Measurements from ENCODE around the gene SCARF2.
A peak's percentile ranks its signal among the peaks of the same experiment; 100 is the strongest.
"Not testable (repeated sequence)": the region's sequence is repeated elsewhere in the genome, so short reads cannot be mapped to it uniquely, and the experiment has no call there.

Gene SCARF2

DNA sequence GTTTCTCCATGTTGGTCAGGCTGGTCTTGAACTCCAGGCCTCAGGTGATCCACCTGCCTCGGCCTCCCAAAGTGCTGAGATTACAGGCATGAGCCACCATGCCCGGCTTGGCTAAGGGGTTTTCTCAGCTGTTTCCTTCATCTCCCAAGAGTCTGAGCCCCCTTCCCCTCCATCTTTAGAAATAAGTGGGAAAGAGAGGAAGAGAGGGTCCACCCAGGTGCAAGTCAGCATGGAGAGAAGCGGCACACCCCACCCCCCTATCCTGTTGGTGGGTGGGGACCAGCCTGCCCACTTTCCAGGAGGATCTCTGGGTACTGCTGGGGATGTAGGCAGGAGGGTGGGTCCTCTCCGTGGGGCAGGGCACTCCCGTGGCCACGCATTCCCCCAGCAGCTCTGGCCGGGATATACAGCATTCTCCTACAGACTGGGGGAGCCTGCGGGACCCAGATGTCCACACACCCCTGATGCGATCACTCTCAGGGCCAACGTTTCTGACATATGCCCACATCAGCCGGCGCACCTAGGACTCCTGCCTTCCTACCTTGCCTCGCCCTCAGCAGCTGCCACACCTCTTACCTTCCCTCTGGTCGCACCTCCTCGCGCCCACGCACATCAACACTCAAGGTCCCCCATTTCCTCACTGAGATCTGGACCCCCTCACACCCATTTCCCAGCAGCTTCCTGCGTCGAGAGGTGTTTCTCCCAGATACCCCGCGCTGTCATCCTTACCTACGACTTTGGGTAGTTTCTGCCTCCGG lies 8.9 kb downstream of the SCARF2 start:
- DNase-seq (ENCODE audit: low spot score): no peak

DNA sequence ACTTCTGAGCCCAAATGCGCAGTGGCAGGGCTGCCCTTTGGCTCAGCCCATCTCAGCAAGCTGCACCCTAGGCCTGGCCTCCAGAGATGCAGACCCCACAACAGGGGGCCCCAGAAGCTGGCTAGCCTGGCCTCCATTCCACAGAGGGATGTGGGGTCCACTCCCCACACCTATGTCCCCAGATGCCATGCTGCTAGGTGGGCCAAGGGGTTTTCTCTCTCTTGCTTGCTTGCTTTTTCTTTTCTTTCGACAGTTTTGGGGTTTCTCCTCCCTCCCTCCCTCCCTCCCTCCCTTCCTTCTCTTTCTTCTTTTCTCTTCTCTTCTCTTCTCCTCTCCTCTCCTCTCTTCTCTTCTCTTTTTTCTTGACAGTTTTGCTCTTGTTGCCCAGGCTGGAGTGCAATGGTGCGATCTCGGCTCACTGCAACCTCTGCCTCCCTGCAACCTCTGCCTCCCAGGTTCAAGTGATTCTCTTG lies 9.6 kb downstream of the SCARF2 start:
- no peak for DNase-seq (ENCODE audit: low spot score)

DNA sequence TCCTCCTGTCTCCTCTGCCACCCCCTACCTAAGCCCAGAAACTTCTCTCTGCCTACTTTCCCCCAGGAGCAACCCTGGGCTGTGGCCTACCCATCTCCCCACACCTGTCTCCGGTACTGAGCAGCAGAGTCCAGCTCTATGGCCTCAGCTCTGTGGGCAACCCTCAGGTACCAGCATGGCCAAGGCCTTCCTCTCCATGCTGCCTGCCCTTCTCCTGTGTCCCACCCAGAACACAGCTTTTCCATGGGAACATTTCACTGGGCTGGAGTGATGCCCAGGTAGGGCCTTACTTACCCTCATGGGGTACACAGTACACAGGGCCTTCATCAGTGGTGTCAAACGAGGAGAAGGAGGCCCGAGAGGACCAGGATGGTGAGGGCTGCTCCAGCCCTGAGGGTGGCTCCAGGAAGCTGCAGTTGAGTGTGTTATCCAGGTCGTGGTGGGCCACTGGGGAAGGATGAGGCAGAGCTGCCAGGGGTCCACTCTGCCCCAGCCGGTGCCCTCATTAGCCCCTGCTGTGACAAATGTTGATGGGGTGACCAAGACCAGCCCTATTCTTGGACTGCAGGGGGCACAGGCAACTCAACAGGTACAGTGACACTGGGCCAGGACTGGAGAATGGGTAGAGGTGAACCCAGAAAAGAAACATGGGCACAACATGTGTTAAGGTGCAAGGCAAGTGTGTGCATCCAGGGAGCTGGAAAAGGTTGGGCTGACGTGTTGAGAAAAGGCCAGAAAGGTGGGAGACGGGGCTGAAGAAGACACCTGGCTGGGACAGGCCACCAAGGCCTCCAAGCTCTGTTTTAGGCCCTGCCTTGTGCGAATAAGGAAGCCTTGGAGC lies 10.3 kb downstream of the SCARF2 start:
- no peak for DNase-seq (ENCODE audit: low spot score)

DNA sequence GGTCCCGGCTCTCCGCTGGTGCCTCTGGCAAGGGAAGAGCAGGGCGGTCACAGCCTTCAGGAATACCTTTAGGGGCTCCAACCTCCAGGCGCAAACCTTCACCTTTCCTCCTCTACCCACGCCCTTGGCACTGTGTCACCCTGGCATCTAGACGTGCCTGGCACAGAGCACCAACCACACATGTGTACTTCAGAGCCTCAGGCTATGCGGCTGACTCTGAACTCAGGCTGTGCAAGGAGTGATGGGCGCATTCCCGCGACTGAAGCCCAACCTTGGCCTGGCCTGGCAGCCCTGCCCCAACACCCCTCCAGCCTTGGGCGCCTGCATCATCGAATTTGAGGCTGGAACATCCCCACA lies 11.4 kb downstream of the SCARF2 start:
- no peak for DNase-seq (ENCODE audit: low spot score)

DNA sequence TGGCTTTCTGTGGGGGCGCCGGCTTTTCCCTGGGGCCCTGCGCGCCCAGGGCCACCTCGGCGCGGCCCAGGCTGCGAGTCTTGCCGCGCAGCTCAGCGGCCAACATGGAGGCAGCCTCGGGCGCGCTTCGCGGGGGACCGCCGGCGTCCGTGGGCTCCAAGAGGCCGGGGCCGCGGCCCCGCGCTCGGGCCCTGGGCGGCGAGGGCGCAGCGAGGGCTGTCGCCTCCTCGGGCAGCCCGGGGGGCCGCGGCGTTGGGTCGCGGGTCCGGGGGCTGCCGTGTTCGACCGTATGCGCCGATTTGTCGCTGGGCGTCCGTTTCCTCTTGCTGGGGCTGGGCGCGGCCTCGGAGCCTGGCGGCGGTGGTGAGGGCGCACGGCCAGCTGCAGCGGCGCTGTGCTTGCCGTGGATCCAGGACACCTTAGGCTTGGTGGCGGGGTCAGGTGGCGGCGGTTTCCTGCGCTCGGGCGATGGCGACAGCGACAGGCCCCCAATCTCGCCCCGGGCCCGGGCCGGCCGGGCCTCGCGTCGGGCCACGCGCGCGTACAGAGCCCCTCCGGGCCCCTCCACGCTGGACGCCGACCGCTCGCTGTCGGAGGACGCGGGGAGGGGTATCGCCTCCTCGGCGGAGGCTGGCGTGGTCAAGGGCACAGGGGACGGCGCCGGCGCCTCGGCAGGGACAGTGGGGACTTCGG lies 11.9 kb downstream of the SCARF2 start:
- DNase-seq (ENCODE audit: low spot score): no peak

DNA sequence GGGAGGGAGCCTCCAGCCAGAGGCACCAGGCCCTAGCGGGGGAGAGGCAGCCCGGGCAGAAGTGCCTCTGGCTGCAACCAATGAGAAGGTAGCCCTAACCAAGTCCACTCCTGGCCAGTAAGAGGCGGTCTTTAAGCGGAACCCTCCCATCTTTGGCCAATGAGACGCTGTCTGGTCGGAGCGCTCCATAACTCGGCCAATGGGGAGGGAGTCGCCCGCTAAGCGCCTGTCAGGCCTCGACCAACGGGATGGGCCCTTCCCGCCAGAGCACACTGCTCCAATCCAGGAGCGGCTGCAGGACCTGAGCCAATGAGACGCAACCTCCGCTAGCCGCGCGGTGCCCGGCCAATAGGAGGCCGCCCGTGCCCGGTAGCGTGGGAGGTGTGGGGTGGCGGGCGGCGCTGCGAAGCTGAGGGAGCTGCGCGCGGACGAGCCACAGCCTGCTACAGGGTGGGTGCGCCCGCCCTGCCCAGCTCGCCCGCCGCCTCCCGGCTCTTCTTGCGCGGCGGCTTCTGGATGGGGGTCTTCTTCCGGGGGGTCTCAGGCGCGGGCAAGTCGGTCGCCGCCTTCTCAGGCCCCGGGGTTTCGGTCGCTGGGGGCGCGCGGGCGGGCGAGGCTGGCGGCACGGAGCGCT lies 12.6 kb downstream of the SCARF2 start:
- DNase-seq (ENCODE audit: low spot score): no peak

DNA sequence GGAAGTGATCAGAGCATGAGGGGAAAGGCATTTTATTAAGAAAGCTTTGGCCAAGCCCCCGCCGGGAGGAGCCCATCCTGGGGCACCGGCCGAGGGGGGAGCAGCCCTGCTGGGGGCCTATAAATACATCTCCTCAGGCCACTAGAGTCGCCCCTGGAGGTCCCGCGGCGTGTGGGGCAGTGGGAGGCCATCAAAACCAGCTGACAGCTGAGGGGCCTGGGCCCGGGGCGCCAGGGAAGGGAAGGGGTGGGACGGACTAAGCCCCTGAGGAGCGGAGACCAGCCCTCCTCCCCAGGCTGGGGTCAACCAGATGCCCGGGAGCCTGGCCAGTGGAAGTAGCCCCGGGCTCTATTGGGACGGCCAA lies 13.1 kb downstream of the SCARF2 start:
- no peak for DNase-seq (ENCODE audit: low spot score)

DNA sequence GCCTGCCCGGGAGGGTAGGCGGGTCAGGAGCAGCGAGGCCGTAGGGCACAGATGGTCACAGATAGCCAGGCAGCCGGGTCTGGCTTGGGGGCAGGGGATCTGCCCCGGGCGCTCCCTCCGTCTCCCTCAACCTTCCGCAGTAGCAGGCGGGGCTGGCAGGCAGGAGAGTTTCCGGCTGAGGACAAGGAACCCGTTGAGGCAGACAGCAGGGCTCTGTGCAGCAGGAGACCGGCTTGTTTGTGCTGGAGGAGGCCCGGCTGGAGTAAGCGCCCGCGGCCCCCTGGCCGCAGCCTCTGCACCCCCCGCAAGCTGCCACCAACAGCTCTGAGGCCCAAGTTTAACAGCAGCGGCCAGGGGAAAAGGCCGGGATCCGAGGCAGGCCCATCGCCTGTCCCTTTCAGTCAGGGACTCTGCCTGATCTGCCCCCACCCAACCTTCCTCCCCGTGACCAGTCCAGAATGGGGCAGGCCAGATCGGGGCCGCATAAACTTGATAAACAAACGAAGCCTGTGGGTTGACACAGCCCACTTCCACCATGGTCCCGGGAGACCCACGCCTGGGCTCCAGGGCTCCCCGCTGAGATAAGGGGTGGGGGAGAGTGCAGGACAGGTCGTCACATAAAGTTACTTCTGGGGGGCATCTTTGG lies 13.6 kb downstream of the SCARF2 start:
- no peak for DNase-seq (ENCODE audit: low spot score)

DNA sequence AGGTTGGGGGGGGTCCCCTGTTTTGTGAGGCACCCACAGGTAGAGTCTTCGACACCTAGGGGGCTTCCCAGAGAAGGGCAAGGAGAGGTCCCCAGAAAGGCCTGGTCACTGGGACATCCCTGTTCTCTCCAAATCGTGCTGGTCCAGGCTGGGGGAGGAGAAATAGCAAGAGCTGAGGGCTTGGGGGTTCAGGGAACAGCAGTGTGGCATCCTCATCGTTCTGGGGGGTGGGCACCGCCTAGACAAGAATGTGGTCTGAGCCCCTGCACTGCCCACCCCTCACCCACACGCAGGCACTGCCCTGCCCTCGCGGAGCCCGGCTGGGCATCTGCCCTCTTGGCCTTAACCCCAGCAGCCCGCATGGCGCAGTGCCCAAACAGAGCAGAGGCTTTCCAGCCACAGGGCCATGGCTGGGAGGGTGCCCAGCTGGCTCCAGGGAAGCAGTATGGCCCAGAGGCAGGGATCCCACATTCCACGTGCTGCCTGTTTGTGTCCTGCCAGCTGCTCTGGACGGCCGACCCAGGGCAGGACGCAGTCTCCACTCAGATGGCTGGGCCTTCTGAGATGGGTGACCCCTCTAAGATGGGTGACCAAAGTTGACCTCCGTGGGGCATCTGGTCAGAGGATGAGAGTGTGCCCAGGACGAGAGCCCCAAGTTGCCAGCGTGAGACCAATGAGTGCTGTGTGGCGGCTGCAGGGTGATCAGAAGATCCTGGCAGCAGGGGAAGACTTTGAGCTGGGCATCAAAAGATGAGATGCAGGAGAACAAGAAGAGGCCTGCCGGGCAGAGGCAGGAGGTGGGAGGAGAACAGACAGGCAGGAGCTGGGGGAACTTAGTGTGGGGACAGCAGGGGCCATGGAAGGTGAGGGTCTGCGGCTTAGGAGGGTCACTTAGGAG lies 14.4 kb downstream of the SCARF2 start:
- no peak for DNase-seq (ENCODE audit: low spot score)

DNA sequence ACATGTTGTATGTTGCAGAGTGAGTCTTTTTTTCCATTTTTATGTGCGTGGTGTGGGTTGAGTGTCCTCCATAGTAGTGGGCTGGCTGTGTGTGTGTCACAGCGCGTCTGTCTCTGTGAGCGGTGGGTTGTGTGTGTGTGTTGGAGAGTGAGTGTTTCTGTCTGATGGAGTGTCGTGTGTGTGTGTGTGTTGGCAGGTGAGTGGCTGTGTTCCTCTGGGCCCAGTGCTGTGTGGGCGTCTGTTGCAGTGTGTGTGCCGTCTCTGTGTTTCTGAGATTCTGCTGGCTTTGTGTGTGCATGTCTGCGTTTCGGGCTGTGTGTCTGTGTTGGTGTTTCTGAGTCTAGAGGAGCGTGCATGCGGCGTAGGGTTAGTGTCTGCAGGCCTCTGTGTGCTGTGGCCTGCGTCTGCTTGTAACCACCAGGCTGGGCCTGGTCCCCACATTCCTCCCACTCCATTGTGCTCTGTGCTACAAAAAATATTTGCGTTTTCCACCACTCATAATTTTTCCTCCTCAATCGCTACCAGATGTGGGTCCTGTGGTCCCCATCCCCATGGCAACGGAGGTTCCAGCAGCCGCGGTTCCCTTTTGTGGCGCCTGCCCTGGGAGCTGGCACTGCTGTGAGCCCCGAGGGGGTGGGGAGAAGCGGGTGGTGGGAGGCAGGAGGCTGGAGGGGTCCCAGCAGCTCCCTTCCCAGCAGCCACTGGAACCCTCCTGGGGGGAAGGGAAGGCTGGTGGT lies 15.2 kb downstream of the SCARF2 start:
- no peak for DNase-seq (ENCODE audit: low spot score)

DNA sequence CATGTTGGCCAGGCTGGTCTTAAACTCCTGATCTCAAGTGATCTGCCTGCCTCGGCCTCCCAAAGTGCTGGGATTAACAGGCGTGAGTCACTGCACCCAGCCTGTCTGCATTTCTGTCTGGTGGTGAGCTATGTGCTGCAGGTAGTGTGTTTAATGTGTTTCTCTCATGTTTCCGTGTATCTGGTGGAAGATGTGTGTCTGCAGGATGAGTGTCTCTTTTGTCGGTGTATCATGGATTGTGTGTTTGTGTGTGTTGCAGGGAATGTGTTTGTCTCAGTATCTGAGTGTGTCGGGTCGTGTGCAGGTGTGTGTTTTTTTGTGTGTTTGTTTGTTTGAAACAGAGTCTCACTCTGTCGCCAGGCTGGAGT lies 16.1 kb downstream of the SCARF2 start:
- DNase-seq (ENCODE audit: low spot score): no peak

DNA sequence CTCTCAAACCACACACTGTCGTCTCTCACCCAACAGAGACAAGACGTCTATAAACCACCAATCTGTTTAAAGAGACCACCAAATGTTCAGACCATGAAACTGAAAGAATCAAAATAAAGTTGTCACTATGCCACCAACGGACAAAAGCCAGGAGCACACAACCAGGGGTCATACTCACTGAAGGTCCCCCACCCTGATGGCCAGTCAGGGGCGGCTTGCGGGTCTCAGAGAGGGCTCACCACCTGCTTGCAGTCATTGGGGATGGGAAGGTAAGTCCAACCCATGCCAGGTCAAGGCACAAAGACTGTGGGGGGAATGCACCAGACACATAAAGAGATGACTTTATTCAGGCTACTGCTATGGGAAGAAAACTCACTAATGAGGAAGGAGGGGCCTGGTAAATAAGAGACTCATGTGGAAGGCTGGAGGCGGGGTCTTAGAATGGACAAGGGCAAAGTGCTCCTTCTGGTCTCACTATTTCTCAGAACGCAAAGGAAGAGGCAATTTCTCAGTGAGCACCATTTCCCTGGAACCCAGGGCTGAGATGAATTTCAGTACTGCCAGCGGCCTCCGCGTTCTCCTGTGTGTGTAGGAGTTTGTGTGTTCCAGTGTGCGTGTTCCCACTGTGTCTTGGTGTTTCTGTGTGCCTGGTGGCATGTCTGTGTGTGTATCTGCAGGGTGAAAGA lies 17.3 kb downstream of the SCARF2 start:
- no peak for DNase-seq (ENCODE audit: low spot score)

DNA sequence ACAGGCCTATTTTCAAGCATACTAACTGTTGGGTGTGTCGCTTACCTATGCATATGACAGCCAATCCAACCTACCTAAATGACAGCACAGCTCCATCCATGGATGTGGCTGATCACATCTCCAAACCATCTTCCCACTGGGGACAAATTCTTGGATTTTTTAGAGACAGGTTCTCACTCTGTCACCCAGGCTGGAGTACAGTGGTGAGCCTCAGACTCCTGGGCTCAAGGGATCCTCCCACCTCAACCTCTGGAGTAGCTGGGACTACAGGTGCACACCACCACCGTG lies 18.0 kb downstream of the SCARF2 start:
- DNase-seq (ENCODE audit: low spot score): no peak

DNA sequence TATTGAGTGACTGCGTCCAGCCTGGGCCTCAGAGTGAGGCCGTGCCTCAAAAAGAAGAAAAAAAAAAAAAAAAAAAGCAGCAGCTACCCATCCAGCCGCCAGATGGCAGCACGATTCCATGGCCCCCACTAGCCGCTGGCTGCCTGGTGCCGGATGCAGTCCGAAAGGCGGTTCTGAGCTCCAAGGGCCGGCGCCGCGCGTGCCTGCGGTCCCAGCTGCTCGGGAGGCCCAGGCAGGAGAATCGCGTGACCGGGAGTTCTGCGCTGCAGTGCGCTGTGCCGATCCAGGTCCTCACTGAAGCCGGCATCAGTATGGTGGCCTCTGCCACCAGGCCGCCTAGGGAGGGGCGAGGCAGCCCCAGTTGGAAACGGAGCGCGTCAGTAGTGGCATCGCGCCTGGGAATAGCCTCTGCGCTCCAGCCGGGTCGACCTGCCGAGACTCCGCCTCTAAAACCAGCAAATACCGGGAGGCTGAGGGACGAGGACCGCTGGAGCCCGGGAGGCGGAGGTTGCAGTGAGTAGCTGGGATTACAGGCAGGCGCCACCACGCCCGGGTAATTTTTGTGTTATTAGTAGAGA lies 19.3 kb downstream of the SCARF2 start:
- peak; percentile 69 for DNase-seq (ENCODE audit: low spot score)

DNA sequence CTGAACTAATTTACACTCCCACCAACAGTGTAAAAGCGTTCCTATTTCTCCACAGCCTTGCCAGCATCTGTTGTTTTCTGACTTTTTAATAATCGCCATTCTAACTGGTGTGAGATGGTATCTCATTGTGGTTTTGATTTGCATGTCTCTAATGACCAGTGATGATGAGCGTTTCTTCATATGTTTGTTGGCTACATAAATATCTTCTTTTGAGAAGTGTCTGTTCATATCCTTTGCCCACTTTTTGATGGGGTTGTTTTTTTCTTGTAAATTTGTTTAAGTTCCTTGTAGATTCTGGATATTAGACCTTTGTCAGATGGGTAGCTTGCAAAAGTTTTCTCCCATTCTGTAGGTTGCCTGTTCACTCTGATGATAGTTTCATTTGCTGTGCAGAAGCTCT lies 21.9 kb downstream of the SCARF2 start:
- DNase-seq (ENCODE audit: low spot score): not testable (repeated sequence)

DNA sequence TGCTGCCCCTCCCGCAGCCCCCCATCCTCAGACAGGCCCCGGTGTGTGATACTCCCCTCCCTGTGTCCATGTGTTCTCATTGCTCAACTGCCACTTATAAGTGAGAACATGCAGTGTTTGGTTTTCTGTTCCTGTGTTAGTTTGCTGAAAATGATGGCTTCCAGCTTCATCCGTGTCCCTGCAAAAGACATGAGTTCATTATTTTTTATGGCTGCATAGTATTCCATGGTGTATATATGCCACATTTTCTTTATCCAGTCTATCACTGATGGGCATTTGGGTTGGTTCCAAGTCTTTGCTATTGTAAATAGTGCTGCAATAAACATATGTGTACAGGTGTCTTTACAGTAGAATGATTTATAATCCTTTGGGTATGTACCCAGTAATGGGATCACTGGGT lies 22.4 kb downstream of the SCARF2 start:
- not testable (repeated sequence) for DNase-seq (ENCODE audit: low spot score)

DNA sequence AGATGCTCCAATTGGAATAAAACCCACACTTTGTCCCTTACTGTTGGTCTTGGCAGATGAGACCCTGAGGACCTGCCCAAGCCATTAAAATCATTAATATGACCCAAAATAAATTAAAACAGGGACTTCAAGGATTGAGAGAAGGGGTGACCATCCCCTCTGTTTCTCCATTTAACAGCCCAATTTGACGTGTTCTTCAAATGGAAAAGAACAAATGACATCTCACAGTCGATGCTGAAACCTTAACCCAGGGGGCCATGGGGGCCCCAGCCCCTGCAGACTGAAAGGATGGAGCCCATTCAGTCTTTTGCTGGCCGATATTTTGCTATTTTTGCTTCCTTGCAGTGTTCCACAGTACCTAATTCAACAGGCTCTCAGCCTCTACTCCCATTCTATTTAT lies 23.2 kb downstream of the SCARF2 start:
- no peak for DNase-seq (ENCODE audit: low spot score)

DNA sequence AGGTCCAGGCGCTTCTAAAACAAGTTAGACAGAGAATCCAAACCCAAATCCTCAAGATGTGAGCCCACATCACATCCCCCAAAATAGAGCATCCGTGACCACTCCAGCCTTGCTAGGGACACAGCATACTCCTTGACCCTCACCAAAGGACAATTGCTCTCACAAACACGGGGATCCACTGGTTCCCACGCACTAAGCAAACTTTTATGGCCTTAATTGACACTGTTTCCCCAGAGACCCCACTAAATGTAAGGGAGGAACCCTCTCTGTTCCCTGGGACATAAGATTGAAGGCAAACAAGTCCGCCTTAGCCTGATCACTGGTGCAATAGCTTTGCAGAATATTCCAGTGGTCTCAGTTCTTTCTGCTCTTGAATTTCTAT lies 23.6 kb downstream of the SCARF2 start:
- no peak for DNase-seq (ENCODE audit: low spot score)

DNA sequence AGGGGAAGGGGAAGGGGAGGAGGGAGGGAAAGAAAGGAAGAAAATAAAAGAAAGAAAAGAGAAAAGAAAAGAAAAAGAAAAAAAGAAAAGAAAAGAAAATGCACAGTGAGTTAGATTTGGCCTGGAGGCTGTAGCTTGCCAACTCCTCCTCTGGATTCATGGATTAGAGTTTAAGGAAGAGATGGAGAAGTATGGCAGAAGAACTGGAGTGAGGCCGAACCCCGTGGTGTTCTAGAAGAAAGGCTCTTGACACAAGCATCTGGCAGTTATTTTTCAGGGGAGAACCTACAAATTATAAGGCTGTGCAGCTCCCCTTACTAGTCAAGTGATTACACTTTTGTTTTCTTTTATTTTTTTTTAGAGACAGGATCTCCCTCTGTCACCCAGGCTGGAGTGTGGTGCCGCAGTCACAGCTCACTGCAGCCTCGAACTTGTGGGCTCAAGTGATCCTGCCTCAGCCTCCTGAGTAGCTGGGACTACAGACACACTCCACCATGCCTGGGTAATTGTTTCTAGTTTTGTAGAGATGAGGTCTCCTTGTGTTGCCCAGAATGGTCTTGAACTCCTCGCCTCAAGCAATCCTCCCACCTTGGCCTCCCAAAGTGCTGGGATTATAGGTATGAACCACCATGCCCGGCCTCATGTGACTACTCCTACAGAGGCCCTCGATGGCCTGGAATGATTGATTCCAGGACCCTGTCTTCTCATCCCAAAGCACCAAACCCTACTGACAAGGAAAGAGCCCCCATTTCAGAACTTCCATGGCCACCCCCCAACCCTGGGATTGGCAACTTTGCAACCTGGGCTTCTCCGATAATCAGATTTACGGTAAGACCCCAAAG lies 24.2 kb downstream of the SCARF2 start:
- no peak for DNase-seq (ENCODE audit: low spot score)
